SK-N-SH (cell line): ENCODE data around the gene PLEKHA4.

Source experiments
- CHD2 ChIP-seq: fragments of 150-350 bp; IDR thresholded peaks from 2 replicates; pipeline ENCODE4 v1.6.1; 2018; ENCODE audit warnings: low read length; ENCODE audit not compliant: partially characterized antibody
- ELF1 ChIP-seq: IDR thresholded peaks from 2 replicates; pipeline ENCODE4 v1.4.0; 2012
- EP300 ChIP-seq, 2 experiments: IDR thresholded peaks; 2 replicates each; pipeline versions ENCODE4 v1.4.0 to v1.6.1; 2012; ENCODE audit warnings: borderline replicate concordance in 1 of 2, low read depth in 1 of 2, low read length in 1 of 2
- EZH2phosphoT487 ChIP-seq: fragments of 200-600 bp; sonication (generic); IDR thresholded peaks from 2 replicates; pipeline ENCODE4 v1.6.1; 2017; ENCODE audit warnings: low read depth, mixed run types, mild to moderate bottlenecking, antibody characterized with exemption, moderate library complexity, borderline replicate concordance
- FOXM1 ChIP-seq: IDR thresholded peaks from 2 replicates; pipeline ENCODE4 v1.4.0; 2012; ENCODE audit warnings: low read depth, mild to moderate bottlenecking
- GABPA ChIP-seq: IDR thresholded peaks from 2 replicates; pipeline ENCODE4 v1.4.0; 2012; ENCODE audit warnings: low read depth, mild to moderate bottlenecking
- GATA2 ChIP-seq: sonication (generic); formaldehyde crosslinking; IDR thresholded peaks from 2 replicates; pipeline ENCODE4 v1.5.0; 2020; ENCODE audit warnings: mild to moderate bottlenecking, missing genetic modification reagents
- MAX ChIP-seq: IDR thresholded peaks from 2 replicates; pipeline ENCODE4 v1.4.0; 2012; ENCODE audit warnings: low read depth
- MXI1 ChIP-seq: IDR thresholded peaks from 2 replicates; pipeline ENCODE4 v1.6.1; 2012; ENCODE audit warnings: mild to moderate bottlenecking, low read depth, low read length, improper control_type of control experiment
- RCOR1 ChIP-seq: fragments of 150-350 bp; IDR thresholded peaks from 2 replicates; pipeline ENCODE4 v1.6.1; 2017; ENCODE audit warnings: antibody characterized with exemption, low read length
- REST ChIP-seq: IDR thresholded peaks from 2 replicates; pipeline ENCODE4 v1.6.1; 2012; ENCODE audit warnings: mild to moderate bottlenecking, low read depth, low read length, moderate library complexity
- TAF1 ChIP-seq: IDR thresholded peaks from 2 replicates; pipeline ENCODE4 v1.6.1; 2012; ENCODE audit warnings: low read depth, mild to moderate bottlenecking, low read length, moderate library complexity, borderline replicate concordance
- TF ChIP-seq, protein P1 (sequence below): fragments of 200-600 bp; sonication (generic); IDR thresholded peaks from 2 replicates; pipeline ENCODE4 v1.6.1; 2017; ENCODE audit warnings: antibody characterized with exemption, mild to moderate bottlenecking, moderate library complexity

GRCh38 chr19:48906324-48906723 is 37.9 kb upstream of the PLEKHA4 start:
- TF ChIP-seq GABPA, result no peak
- no peak for TF ChIP-seq FOXM1
- TF ChIP-seq MAX, result no peak
- no peak for TF ChIP-seq EP300 (IDR thresholded peaks at IDR 0.05; ENCODE audit: borderline replicate concordance in 1 of 2, low read depth in 1 of 2, low read length in 1 of 2)
- TF ChIP-seq, protein P1, sequence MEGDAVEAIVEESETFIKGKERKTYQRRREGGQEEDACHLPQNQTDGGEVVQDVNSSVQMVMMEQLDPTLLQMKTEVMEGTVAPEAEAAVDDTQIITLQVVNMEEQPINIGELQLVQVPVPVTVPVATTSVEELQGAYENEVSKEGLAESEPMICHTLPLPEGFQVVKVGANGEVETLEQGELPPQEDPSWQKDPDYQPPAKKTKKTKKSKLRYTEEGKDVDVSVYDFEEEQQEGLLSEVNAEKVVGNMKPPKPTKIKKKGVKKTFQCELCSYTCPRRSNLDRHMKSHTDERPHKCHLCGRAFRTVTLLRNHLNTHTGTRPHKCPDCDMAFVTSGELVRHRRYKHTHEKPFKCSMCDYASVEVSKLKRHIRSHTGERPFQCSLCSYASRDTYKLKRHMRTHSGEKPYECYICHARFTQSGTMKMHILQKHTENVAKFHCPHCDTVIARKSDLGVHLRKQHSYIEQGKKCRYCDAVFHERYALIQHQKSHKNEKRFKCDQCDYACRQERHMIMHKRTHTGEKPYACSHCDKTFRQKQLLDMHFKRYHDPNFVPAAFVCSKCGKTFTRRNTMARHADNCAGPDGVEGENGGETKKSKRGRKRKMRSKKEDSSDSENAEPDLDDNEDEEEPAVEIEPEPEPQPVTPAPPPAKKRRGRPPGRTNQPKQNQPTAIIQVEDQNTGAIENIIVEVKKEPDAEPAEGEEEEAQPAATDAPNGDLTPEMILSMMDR, result no peak
- TF ChIP-seq GATA2 (CRISPR knock-in tag), result no peak
- no peak for TF ChIP-seq MXI1
- no peak for TF ChIP-seq EZH2phosphoT487
- no peak for TF ChIP-seq TAF1
- no peak for TF ChIP-seq REST
- TF ChIP-seq RCOR1, result no peak
- no peak for TF ChIP-seq ELF1
- no peak for TF ChIP-seq CHD2
